HG02798 (cell line): ENCODE data around the gene NADK.

Experiments
- ATAC-seq: cut with Tn5 transposase; IDR thresholded peaks from one replicate; pipeline ENCODE4 v1.9.1; 2021; ENCODE audit warnings: mild to moderate bottlenecking; ENCODE audit not compliant: unreplicated experiment, poor library complexity

The NADK gene

GRCh38 chr1:1764876-1765470, 13.3 kb downstream of the NADK start:
- no peak for ATAC-seq

- no peak for ATAC-seq
Measured at GRCh38 chr1:1763657-1764621, 14.3 kb downstream of the NADK start.

GRCh38 chr1:1761504-1762376, 16.5 kb downstream of the NADK start:
- no peak for ATAC-seq

DNA sequence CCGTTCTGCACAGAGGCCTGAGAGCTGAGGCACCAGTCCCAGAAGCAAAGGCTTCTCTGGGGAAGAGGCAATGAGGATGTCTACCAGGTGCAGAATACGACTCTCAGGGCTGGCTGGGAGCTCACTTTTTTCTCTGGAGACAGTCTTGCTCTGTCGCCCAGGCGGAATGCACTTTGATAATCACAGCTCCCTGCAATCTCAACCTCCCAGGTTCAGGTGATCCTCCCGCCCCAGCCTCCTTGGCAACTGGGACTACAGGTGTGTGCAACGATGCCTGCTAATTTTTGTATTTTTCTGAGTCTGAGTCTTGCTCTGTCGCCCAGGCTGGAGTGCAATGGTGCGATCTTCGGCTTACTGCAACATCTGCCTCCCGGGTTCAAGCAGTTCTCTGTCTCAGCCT, 17.6 kb downstream of the NADK start:
- no peak for ATAC-seq

GRCh38 chr1:1760345-1760650, 18.0 kb downstream of the NADK start:
- ATAC-seq, result no peak

DNA sequence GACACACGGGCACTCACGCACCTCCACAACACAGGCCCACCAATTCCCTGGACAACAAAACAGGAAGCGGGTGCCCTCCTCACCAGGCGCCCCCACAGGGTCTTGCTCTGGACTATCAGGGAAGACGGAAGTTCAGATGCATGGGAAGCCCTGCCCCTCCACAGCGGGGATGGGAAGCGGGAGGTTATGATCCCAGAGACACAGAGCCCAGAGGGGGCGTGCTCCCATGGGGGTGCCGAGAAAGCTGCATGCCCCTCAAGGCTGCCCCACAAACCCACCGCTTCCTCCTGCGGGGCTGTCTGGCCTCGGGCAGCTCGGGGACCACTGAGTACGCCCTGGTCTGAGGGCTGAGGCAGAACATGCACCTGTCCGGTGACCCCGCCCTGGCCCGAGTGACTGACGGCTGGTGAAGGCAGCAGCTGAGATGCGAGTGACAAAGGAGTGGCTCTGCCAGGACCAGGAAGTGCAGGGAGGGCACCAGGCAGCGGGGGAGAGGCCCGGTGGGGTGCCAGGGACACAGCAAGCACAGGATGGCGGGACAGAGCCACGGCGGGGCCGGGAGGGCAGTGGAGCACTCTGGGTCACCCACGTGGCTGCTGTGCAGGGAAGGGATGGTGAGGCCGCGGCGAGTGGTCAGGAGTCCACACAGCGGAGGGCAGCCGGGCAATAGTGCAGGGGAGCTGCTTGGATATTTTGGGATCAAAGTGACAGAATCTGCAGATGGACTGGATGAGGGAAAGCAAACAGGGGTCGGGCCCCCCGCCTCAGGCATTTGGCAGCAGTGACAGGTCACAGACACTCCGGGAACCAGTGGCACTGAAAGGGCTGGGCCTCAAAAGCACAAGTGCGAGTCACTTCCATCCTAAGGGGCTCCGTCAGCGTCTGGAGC, 18.6 kb downstream of the NADK start:
- no peak for ATAC-seq

GRCh38 chr1:1758692-1759455, 19.4 kb downstream of the NADK start:
- ATAC-seq, result no peak

GRCh38 chr1:1758059-1758621, 20.1 kb downstream of the NADK start:
- no peak for ATAC-seq

DNA sequence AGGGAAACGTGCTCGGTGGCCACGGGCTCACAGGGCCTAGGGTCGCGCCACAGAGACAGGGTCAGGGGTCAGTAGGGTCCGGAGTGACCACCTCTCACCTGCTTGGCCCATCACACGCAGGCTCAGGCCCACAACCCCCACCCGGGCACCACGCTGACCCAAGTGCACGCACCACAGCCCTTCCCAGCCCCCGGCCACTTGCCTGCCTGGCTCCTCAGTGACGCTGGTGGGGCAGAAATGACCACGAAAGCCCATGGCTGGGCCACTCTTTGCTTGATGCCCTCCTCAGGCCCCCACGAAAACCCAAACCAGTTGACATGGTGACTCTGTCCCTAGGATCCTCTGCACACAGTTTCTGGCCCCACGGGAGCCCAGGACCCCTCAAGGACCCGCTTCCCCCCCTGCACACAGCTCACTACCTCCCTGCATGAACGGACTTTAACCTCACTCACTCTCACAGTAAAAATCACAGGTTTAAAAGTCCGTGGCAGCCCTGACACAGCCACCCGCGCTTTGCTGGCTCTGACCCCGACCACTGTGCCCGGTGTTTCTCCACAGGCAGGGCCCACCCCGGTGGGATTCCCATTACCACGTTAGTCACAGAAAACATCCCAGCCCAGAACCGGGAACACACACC, 20.7 kb downstream of the NADK start:
- no peak for ATAC-seq

GRCh38 chr1:1756661-1757421, 21.4 kb downstream of the NADK start:
- ATAC-seq, result no peak

GRCh38 chr1:1755852-1756251, 22.4 kb downstream of the NADK start:
- ATAC-seq, result no peak

DNA sequence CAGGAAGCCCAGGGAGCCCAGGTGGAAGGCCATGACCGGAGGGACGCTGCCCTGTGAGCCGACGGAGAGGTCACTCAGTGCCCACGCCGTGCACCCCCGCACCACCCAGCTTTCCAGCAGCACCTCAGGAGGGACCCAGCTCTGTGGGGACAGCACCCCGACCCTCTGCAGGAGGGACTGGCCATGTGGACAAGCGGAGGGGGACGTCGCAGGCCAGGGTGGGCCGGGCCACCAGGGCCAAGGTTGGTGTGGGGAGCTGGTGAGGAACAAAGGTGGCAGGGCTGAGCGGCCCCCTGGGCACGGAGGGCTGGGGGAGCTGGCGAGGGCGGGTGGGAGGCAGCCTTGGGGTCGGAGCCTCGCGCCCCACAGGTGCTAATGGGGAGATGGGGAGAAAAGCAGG, 22.8 kb downstream of the NADK start:
- ATAC-seq, result no peak

GRCh38 chr1:1754051-1754815, 24.0 kb downstream of the NADK start:
- ATAC-seq, result no peak

DNA sequence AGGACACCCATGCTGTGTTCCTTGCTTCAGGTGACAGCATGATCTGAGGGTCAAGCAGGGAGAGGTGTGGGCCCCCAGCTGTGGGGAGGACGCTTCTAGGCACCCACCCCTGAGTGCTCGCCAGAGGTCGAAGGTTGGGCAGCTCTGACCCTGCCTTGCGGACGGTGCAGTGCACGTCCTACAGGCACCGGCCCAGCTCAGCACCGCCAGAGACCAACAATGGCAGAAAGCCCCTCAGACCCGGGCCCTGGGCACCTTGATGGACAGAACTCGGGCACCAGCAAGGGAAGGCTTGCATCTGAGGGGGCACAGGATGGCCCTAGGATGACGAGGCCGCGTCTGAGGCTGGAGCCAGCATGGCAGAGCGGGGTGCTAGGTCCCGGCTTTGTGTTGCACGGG, 24.7 kb downstream of the NADK start:
- no peak for ATAC-seq

DNA sequence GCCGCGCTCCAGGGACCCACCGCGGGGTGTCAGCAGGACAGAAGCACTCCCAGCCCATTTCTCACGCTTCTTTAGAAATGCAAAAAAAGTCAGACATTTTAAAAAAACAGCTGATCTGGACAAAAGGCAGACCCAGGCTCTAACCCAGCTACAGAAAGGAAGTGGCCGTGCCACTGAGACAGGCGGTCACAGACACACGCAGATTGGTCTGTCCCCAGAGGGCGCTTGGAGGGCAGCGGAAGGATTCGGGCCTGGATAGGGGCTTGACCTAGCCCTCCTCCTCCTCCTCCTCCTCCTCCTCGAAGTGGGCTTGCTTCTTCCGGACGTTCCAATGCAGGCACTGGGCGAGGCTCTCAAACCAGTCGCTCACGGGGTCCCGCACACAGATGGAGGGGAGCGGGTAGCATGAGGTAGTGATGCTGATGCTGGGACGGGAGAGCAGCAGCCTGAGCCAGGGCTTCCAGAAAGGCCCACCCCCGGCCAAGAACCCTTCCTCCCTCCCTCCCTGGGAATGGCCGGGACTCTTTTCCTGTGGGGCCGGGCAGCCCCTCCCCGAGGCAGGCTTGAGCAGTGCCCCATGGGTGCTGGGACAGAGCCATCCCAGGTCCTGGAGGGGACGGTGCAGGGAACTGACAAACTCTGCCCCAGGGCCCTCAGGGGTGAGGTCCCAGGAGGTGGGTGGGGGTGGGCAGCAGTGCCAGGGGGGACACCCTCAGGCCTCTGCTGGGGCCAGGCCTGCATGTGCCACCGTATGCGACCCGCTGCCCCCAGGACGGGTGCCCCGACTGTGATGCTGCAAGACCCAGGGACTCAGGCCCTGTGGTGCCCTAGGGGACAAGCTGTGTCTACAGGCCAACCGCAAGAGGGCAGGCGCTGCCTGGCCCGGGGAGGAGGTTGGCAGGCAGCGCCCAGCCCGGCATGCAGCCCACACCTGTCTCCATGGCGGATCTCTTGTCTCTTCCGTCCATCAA, 25.3 kb downstream of the NADK start:
- no peak for ATAC-seq

DNA sequence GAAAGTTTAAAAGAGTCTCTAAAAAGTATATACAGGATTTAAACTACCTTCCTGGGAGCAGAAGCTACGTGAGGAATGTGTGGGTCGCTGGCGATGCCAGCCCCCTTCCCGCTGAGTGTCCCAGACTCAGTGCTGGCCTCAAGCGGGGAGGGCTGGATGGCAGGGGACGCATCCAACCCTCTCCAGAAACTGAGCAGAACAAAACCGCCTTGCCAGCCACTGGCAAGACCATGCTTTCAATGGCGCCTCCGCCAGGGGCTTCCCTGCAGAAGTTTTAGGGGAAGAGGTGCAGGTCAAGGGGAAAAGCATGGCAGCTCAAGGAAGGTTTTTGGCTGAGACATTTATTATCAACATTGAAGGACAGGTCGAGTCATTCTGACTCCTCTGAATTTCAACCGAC, 26.1 kb downstream of the NADK start:
- ATAC-seq, result no peak
